Measurements from ENCODE around the gene PARVG.

GRCh38 chr22:44256556-44257485 lies 76.1 kb downstream of the PARVG start:
- TF ChIP-seq CTCF (IDR thresholded peaks at IDR 0.05) (no peak), POLR2A (IDR thresholded peaks at IDR 0.05) (no peak)
